GM06990 (cell line): ENCODE measurements around the gene CASK.

Experiments used
- DNase-seq: peaks from one replicate; pipeline ENCODE4 v3.0.0-alpha.2; 2011; ENCODE audit not compliant: insufficient read length; ENCODE audit errors: extremely low read depth
- H3K27me3 ChIP-seq: replicated peaks from 2 replicates; pipeline ENCODE4 v1.6.0; 2011; ENCODE audit warnings: low read length; ENCODE audit not compliant: control insufficient read depth, insufficient read depth
- H3K36me3 ChIP-seq: 2 replicates; pipeline ENCODE4 v1.5.1; 2011; ENCODE audit warnings: low read length; ENCODE audit not compliant: control insufficient read depth, insufficient read depth
- H3K4me3 ChIP-seq: replicated peaks from 2 replicates; pipeline ENCODE4 v1.5.1; 2011; ENCODE audit warnings: low read depth, mild to moderate bottlenecking, control low read depth, low read length
- TF ChIP-seq, protein P1 (sequence below): IDR thresholded peaks from 2 replicates; pipeline ENCODE4 v1.5.1; 2011; ENCODE audit warnings: low read length, control low read depth, mild to moderate bottlenecking, inconsistent platforms; ENCODE audit not compliant: insufficient read depth, poor library complexity, severe bottlenecking

The CASK gene

DNA sequence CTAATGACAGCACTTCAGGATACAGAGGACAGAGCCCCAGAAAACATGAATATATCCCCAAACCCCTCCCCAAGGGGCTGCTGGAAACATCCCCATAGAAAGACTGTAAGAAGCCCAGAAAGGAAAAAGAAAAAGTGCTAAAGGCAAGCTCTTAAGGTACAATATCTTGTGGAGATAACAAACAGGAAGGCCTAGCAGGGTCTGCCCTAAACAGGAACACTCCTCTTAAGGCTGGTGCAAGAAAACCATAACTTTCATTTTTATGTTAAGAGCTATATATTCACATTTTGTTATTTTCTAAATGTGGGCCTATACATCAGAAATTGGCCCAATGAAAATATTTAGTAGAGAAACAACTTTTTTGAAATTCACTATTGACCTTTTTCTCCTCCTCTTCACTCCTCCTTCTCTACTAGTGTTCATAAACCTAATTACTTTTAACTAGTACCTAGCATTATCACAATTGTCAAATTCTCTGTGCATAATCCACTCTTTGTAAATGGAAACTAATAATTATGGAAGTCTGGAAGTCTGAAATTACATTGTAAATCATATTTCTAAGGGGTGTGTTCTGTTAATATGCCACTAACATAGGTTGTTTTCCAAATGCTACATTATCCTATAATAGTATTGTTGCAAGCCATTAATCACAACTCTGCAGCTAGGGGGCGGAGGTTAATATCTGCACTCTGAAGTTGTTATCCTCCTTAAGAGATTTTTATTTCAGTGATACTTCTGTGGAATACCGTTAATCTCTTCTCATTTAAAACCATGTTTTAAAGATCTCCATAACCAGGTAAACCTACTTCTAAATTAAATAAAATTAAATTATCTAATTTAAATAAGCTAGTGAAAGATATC lies 59.8 kb downstream of the CASK start:
- TF ChIP-seq, protein P1, sequence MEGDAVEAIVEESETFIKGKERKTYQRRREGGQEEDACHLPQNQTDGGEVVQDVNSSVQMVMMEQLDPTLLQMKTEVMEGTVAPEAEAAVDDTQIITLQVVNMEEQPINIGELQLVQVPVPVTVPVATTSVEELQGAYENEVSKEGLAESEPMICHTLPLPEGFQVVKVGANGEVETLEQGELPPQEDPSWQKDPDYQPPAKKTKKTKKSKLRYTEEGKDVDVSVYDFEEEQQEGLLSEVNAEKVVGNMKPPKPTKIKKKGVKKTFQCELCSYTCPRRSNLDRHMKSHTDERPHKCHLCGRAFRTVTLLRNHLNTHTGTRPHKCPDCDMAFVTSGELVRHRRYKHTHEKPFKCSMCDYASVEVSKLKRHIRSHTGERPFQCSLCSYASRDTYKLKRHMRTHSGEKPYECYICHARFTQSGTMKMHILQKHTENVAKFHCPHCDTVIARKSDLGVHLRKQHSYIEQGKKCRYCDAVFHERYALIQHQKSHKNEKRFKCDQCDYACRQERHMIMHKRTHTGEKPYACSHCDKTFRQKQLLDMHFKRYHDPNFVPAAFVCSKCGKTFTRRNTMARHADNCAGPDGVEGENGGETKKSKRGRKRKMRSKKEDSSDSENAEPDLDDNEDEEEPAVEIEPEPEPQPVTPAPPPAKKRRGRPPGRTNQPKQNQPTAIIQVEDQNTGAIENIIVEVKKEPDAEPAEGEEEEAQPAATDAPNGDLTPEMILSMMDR = peak; percentile 16
- H3K27me3 ChIP-seq = no peaks in the 10 kb centered on the region

DNA sequence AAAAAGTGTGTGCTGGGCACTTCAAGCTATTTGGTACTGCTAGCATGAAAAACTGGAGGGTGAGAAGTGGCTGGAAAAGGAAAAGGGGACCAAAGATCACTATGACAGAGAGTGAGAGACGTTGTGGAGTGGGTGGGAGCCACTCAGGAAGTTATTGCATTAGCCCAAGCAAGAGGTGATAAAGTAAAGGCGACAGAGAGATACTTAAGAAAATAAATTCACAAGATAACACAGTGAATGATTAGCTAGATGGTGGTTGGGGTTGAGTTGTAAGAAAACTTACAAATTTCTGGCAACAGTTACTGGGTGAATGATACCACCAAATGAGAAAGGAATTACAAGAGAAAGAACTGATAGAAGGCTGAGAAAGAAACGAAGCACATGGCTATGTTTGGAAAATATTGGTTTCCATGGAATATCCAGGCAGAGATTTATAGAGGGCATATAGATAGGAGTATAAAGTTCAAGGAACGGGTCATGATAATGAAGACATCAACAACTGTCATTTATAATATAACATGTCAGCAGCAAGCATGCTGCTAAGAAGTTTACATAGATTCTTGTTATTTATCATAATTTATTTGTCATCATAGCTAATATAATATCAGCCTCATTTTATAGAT lies 60.7 kb downstream of the CASK start:
- H3K4me3 ChIP-seq = no peak overlapping the region
- TF ChIP-seq, protein P1 = no peak

More for the DNA sequence above, 59.8 kb downstream of the CASK start:
- Histone ChIP-seq H3K36me3 (no peaks in the 10 kb centered on the region), H3K4me3 (no peak overlapping the region)
- DNase-seq = no peak

DNA sequence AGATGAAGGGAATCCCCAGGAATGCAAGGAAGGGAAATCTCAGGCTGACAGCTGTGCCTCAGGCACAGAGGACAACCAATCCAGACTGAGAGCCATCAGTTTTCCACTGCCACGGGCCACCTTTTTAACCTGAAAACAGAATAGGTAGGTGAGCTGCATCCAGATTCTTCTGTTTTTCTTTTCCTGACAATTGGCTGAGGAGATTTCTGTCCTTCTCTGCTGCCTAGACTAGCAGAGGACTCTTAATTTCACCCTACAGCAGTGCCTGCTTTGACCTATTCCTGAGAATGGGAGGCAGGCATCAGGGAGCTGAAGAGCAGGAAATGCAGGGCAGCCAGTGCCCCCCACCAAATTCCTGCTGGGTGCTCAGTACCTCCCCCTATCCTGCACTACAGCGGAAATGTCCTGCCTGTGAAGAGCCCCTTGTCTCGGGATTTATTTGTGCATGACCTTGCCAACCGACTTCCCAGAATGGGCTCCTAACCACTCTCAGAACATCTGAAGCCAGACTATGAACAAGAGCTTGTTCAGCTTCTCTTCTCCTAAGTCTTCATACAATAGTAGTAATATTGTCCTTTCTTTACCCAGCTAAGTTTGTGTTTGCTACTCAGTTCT lies 65.1 kb downstream of the CASK start:
- Histone ChIP-seq H3K4me3 (no peak overlapping the region), H3K36me3 (no peaks in the 10 kb centered on the region), H3K27me3 (no peaks in the 10 kb centered on the region)
- DNase-seq = no peak
- TF ChIP-seq, protein P1 = no peak

More for the DNA sequence above, 60.7 kb downstream of the CASK start:
- H3K36me3 ChIP-seq = no peaks in the 10 kb centered on the region
- no peaks in the 10 kb centered on the region for H3K27me3 ChIP-seq
- DNase-seq = no peak

DNA sequence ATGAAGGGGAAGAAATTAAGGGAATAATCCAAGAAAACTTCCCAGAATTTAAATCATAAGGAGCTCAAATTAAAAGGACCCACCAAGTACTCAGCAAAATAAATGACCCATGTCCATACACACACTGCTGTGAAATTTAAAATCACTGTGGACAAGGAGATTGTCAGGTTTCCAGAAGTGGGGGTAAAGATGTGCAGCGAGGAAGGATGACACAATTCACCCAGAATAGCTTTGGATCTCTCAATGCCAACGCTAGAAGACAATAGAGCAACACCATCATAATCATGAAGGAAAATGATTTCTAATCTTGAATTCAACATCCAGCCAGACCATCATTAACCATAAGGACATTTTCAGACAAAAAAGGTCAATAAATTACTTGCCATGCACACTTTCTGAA lies 65.7 kb downstream of the CASK start:
- no peak for DNase-seq
- Histone ChIP-seq H3K4me3 (no peak overlapping the region), H3K36me3 (no peaks in the 10 kb centered on the region), H3K27me3 (no peaks in the 10 kb centered on the region)
- TF ChIP-seq, protein P1 = no peak

DNA sequence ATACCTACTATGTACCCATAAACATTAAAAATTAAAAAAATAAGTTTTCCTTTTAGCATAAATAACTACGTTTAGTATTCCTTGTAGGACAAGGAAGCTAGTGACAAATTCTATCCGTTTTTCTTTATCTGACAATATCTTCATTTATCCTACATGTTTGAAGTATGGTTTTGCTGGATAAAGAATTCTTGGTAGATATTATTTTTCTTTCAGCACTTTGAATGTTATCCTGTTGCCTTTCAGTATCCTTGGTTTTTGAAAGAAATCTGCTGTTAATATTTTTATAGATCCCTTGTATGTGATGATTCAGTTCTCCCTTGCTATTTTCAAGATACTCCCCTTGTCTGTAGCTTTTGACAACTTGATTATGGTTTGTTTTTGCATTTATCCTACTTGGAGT lies 76.6 kb downstream of the CASK start:
- TF ChIP-seq, protein P1 = no peak
- Histone ChIP-seq H3K27me3 (no peaks in the 10 kb centered on the region), H3K36me3 (no peaks in the 10 kb centered on the region), H3K4me3 (no peak overlapping the region)
- no peak for DNase-seq
